Activated T-helper 9 cell treated with anti-CD3 and anti-CD28 coated beads, Interleukin-2, amount 50 U/mL, for 16 hours (primary cell): Measurements from ENCODE around the gene BAHD1.
"Not testable (repeated sequence)": the region's sequence is repeated elsewhere in the genome, so short reads cannot be mapped to it uniquely, and the experiment has no call there.

Experiments
- DNase-seq: peaks from one replicate; pipeline ENCODE4 v3.0.0-alpha.2; 2020; ENCODE audit warnings: low read depth

The BAHD1 gene

GRCh38 chr15:40445421-40445922 is 4.7 kb downstream of the BAHD1 start:
- DNase-seq = no peak

- no peak for DNase-seq
These were observed 5.4 kb downstream of the BAHD1 start for GRCh38 chr15:40446144-40446543.

GRCh38 chr15:40448354-40448753 is 7.6 kb downstream of the BAHD1 start:
- DNase-seq = no peak

GRCh38 chr15:40449275-40449674 is 8.5 kb downstream of the BAHD1 start:
- DNase-seq = no peak

GRCh38 chr15:40450047-40450446 is 9.3 kb downstream of the BAHD1 start:
- no peak for DNase-seq

GRCh38 chr15:40451527-40452158 is 10.9 kb downstream of the BAHD1 start:
- no peak for DNase-seq

GRCh38 chr15:40452296-40453090 is 11.7 kb downstream of the BAHD1 start:
- no peak for DNase-seq

GRCh38 chr15:40453941-40454340 is 13.2 kb downstream of the BAHD1 start:
- DNase-seq = not testable (repeated sequence)

- DNase-seq = no peak
These were observed 14.2 kb downstream of the BAHD1 start for GRCh38 chr15:40454904-40455391.

- DNase-seq = no peak
These were observed 15.6 kb downstream of the BAHD1 start for GRCh38 chr15:40456299-40456712.

- DNase-seq = no peak
These were observed 16.0 kb downstream of the BAHD1 start for GRCh38 chr15:40456738-40457137.

GRCh38 chr15:40458495-40459371 is 18.0 kb downstream of the BAHD1 start:
- no peak for DNase-seq

GRCh38 chr15:40459391-40460015 is 18.8 kb downstream of the BAHD1 start:
- no peak for DNase-seq

- no peak for DNase-seq
These were observed 19.7 kb downstream of the BAHD1 start for GRCh38 chr15:40460404-40460803.

GRCh38 chr15:40461958-40462357 is 21.2 kb downstream of the BAHD1 start:
- DNase-seq = no peak

- DNase-seq = no peak
These were observed 22.5 kb downstream of the BAHD1 start for GRCh38 chr15:40463279-40463678.

GRCh38 chr15:40463886-40464545 is 23.3 kb downstream of the BAHD1 start:
- no peak for DNase-seq

GRCh38 chr15:40464595-40465185 is 23.9 kb downstream of the BAHD1 start:
- DNase-seq = no peak

GRCh38 chr15:40465939-40466338 is 25.2 kb downstream of the BAHD1 start:
- no peak for DNase-seq

- DNase-seq = no peak
These were observed 25.9 kb downstream of the BAHD1 start for GRCh38 chr15:40466426-40467260.
